Activated T-helper 1 cell treated with Interleukin-2 at 50 U/mL for 16 hours (primary cell): ENCODE measurements around the gene LPIN3.

ENCODE experiments used
- DNase-seq: peaks from one replicate; pipeline ENCODE4 v3.0.0-alpha.2; 2020; ENCODE audit warnings: low read depth

The LPIN3 gene

GRCh38 chr20:41350408-41350962 lies 9.9 kb downstream of the LPIN3 start:
- no peak for DNase-seq

GRCh38 chr20:41352106-41352505 lies 11.5 kb downstream of the LPIN3 start:
- no peak for DNase-seq

GRCh38 chr20:41352666-41353065 lies 12.0 kb downstream of the LPIN3 start:
- no peak for DNase-seq

GRCh38 chr20:41353530-41353929 lies 12.9 kb downstream of the LPIN3 start:
- DNase-seq = no peak

- no peak for DNase-seq
These were observed 14.6 kb downstream of the LPIN3 start for GRCh38 chr20:41355192-41355591.

- DNase-seq = no peak
These were observed 15.1 kb downstream of the LPIN3 start for GRCh38 chr20:41355598-41356203.

- DNase-seq = no peak
These were observed 16.3 kb downstream of the LPIN3 start for GRCh38 chr20:41356951-41357350.

- no peak for DNase-seq
These were observed 17.0 kb downstream of the LPIN3 start for GRCh38 chr20:41357424-41358163.

- DNase-seq = no peak
These were observed 17.6 kb downstream of the LPIN3 start for GRCh38 chr20:41358230-41358629.

GRCh38 chr20:41358717-41359116 lies 18.1 kb downstream of the LPIN3 start:
- DNase-seq = no peak

GRCh38 chr20:41359541-41360011 lies 19.0 kb downstream of the LPIN3 start:
- no peak for DNase-seq

GRCh38 chr20:41360831-41361756 lies 20.5 kb downstream of the LPIN3 start:
- DNase-seq = no peak

- no peak for DNase-seq
These were observed 21.4 kb downstream of the LPIN3 start for GRCh38 chr20:41361757-41362747.

GRCh38 chr20:41362748-41363140 lies 22.1 kb downstream of the LPIN3 start:
- DNase-seq = no peak

- no peak for DNase-seq
These were observed 23.0 kb downstream of the LPIN3 start for GRCh38 chr20:41363601-41364000.

GRCh38 chr20:41364236-41364855 lies 23.7 kb downstream of the LPIN3 start:
- DNase-seq = no peak

- no peak for DNase-seq
These were observed 24.5 kb downstream of the LPIN3 start for GRCh38 chr20:41364967-41365765.

GRCh38 chr20:41365777-41366545 lies 25.3 kb downstream of the LPIN3 start:
- DNase-seq = no peak
